ENCODE results near the gene CCNL2. TPM values are rescaled to one million over a fixed set of nuclear protein-coding genes. Genes with fewer than 3 reads are reported as not detected.

CCNL2 gene
- total RNA-seq, 4 donors from 2014 or later, result 122 to 249 (median 142) TPM

DNA sequence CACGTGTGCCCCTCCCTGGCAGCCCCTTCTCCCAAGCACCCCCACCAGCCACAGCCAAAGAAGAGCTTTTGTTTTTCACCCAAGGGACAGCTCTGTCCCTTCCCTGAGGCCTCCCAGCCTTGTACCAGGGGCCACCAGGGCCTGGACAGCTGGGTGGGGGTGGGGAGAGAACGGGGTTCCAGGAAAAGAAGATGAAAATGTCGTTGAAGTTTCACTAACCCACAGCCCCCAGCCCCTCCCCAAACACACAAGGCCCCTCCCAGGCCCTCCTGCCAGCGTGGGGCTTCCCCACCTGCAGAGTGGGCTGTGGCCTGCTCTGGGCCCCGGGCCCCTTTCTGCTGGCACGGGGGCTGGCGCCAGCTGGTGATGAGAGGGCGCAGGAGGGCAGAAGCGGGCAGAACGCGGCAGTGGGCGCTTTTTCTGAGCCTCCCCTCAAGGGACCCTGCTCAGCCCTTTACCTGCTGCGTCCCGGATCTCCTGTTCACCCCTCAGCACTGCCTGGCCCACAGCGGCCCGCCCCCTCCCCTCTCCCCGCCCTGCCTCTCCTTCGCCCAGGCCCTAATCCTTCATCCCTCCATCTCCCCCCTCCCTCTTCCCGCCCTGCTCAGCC, 27.5 kb upstream of the CCNL2 start:
- no peak for DNase-seq (ENCODE audit: low spot score in 2 of 2)
- TF ChIP-seq, protein P1, sequence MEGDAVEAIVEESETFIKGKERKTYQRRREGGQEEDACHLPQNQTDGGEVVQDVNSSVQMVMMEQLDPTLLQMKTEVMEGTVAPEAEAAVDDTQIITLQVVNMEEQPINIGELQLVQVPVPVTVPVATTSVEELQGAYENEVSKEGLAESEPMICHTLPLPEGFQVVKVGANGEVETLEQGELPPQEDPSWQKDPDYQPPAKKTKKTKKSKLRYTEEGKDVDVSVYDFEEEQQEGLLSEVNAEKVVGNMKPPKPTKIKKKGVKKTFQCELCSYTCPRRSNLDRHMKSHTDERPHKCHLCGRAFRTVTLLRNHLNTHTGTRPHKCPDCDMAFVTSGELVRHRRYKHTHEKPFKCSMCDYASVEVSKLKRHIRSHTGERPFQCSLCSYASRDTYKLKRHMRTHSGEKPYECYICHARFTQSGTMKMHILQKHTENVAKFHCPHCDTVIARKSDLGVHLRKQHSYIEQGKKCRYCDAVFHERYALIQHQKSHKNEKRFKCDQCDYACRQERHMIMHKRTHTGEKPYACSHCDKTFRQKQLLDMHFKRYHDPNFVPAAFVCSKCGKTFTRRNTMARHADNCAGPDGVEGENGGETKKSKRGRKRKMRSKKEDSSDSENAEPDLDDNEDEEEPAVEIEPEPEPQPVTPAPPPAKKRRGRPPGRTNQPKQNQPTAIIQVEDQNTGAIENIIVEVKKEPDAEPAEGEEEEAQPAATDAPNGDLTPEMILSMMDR (IDR thresholded peaks at IDR 0.05), result no peak
- TF ChIP-seq POLR2A (IDR thresholded peaks at IDR 0.05), result no peak
- intact Hi-C loops (cut with DNase I; ENCODE audit: low total_unique reads), result no loop called here
- WGBS, 2 donors, result 45 to 56% methylated on average over 18 to 19 of the region's 19 CpGs
- no peak overlapping the region for H3K4me3 ChIP-seq (ENCODE audit: low read depth, poor library complexity, severe bottlenecking)

DNA sequence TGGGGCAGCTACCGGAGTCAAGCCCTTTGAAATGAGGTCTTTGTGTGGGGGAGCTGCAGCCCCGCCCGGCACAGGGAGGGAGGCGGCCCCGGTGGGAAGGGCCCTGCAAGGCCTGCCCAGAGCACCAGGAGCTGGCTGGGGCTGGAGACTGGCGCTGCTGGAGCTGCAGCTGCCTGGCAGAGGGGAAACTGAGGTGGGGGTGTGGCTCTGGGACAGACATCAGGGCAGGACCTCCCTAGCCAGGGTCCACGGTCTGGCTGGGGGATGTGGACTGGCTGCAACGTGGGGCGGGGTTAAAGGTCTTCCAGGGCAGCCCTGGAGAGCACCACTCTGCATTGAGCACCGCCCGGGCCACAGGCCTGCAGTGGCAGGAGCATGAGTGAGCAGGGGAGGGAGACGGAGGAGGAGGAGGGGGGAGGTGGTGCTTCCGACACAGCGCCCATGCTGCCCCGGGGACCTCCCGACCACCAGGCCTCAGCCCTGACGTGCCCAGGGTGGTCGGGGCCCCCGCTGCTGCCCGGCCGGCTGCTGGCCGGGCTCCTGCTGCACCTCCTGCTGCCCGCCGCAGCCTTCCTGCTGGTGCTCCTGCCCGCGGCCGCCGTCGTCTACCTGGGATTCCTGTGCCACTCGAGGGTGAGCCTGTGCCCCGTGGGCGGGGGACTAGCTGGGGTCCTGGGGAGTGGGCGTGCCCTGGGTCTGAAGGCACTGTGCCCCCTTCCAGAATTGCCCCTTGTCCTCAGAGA, 26.8 kb upstream of the CCNL2 start:
- no peak for TF ChIP-seq POLR2A (IDR thresholded peaks at IDR 0.05)
- TF ChIP-seq, protein P1 (IDR thresholded peaks at IDR 0.05), result no peak
- DNase-seq (ENCODE audit: low spot score in 2 of 2), result no peak
- H3K4me3 ChIP-seq (ENCODE audit: low read depth, poor library complexity, severe bottlenecking), result no peak overlapping the region
- 46 to 54% methylated on average over 16 to 20 of the region's 33 CpGs for WGBS, 2 donors
- intact Hi-C loops (cut with DNase I; ENCODE audit: low total_unique reads), result no loop called here

DNA sequence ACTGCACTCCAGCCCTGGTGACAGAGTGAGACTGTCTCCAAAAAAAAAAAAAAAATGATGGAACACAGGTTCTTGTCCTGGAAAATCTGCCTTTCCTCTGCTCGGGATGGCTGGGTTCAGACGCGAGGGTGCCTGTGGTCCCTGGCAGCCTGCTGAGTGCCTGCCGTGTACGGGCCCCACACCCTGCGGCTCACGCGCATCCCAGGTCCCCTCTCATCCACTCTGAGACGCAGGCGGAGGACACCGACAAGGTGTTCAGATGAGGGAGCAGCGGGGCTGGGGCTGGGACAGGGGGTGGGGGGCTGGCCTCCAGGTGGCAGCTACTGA, 26.3 kb upstream of the CCNL2 start:
- H3K4me3 ChIP-seq (ENCODE audit: low read depth, poor library complexity, severe bottlenecking), result no peak overlapping the region
- WGBS, 2 donors, result 73 to 75% methylated on average over 12 of the region's 12 CpGs
- DNase-seq (ENCODE audit: low spot score in 2 of 2), result no peak
- intact Hi-C loops (cut with DNase I; ENCODE audit: low total_unique reads), result no loop called here
- TF ChIP-seq, protein P1 (IDR thresholded peaks at IDR 0.05), result no peak
- TF ChIP-seq POLR2A (IDR thresholded peaks at IDR 0.05), result no peak

DNA sequence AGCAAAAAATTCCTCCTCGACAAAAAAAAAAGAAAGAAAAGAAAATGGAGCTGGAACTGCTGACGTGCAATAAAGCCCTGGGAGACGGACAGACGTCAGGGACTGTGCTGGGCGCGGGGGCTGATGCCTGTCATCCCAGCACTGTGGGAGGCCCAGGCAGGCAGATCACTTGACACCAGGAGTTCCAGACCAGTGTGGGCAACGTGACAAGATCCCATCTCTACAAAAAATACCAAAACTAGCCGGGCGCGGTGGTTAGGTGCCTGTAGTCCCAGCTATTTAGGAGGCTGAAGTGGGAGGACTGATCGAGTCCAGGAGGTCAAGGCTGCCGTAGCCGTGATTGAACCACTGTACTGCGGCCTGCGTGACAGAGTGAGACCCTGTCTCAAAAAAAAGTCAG, 25.6 kb upstream of the CCNL2 start:
- TF ChIP-seq, protein P1 (IDR thresholded peaks at IDR 0.05), result no peak
- TF ChIP-seq POLR2A (IDR thresholded peaks at IDR 0.05), result no peak

DNA sequence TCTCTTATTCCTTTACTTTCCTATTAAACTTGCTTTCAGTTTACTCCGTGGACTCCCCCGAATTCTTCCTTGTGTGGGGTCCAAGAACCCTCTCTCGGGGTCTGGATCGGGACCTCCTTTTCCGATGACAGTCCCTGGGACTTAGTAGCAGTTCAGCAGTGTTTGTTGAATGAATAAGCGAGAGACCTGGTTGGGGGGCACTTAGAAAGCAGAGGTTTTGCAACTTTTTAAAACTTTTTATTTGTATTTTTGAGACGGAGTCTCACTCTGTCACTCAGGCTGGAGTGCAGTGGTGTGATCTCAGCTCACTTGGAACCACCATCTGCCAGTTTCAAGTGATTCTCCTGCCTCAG, 24.1 kb upstream of the CCNL2 start:
- no peak overlapping the region for H3K4me3 ChIP-seq (ENCODE audit: low read depth, poor library complexity, severe bottlenecking)
- TF ChIP-seq POLR2A (IDR thresholded peaks at IDR 0.05), result no peak
- TF ChIP-seq, protein P1 (IDR thresholded peaks at IDR 0.05), result no peak
- intact Hi-C loops (cut with DNase I; ENCODE audit: low total_unique reads), result no loop called here
- WGBS, 2 donors, result 79 to 87% methylated on average over 7 of the region's 7 CpGs
- DNase-seq (ENCODE audit: low spot score in 2 of 2), result no peak

More for the DNA sequence above, 25.6 kb upstream of the CCNL2 start:
- DNase-seq (ENCODE audit: low spot score in 2 of 2), result no peak
- intact Hi-C loops (cut with DNase I; ENCODE audit: low total_unique reads), result no loop called here
- H3K4me3 ChIP-seq (ENCODE audit: low read depth, poor library complexity, severe bottlenecking), result no peak overlapping the region
- WGBS, 2 donors, result 75 to 88% methylated on average over 15 of the region's 15 CpGs

All from lower leg skin (tissue), 4 donors.